Mucosa of rectum (tissue), 2 donors: Measurements from ENCODE around the gene ACTN3.
"Not testable (repeated sequence)": the region's sequence is repeated elsewhere in the genome, so short reads cannot be mapped to it uniquely, and the experiment has no call there.

ENCODE experiments used
- H3K27ac ChIP-seq, 2 donors: one replicate each; pipeline ENCODE4 v1.7.0; 2013; ENCODE audit warnings: inconsistent platforms in 2 of 2, low read depth in 2 of 2, low read length in 2 of 2
- H3K27me3 ChIP-seq, 2 donors: one replicate each; pipeline ENCODE4 v1.7.0; 2013; ENCODE audit warnings: low read length in 2 of 2; ENCODE audit not compliant: control insufficient read depth in 2 of 2, insufficient read depth in 2 of 2
- H3K36me3 ChIP-seq, 2 donors: one replicate each; pipeline ENCODE4 v1.7.0; 2013; ENCODE audit warnings: low read length in 2 of 2; ENCODE audit not compliant: control insufficient read depth in 2 of 2, insufficient read depth in 2 of 2
- H3K4me1 ChIP-seq, 2 donors: one replicate each; pipeline ENCODE4 v1.7.0; 2013; ENCODE audit warnings: low read length in 2 of 2, mild to moderate bottlenecking in 1 of 2; ENCODE audit not compliant: control insufficient read depth in 2 of 2, insufficient read depth in 2 of 2
- H3K4me3 ChIP-seq, 2 donors: one replicate each; pipeline ENCODE4 v1.7.0; 2013; ENCODE audit warnings: low read length in 2 of 2
- H3K9ac ChIP-seq, 2 donors: one replicate each; pipeline ENCODE4 v1.7.0; 2013; ENCODE audit warnings: low read length in 2 of 2, low read depth in 1 of 2, mild to moderate bottlenecking in 1 of 2
- H3K9me3 ChIP-seq, 2 donors: one replicate each; pipeline ENCODE4 v1.7.0; 2013; ENCODE audit warnings: low read length in 2 of 2; ENCODE audit not compliant: control insufficient read depth in 2 of 2
- donor health status: healthy.
- donor health status: Normal muscosa, but diverticular disease.

Gene ACTN3

GRCh38 chr11:66543263-66544107, 3.2 kb upstream of the ACTN3 start:
- Histone ChIP-seq H3K27me3 (no peaks in the 10 kb centered on the region), H3K4me1 (peaks cover 5 to 9% of the 10 kb centered on the region in 2 donors), H3K36me3 (peaks cover 12 to 15% of the 10 kb centered on the region in 2 donors), H3K4me3 (no peak overlapping the region), H3K9ac (no peak overlapping the region), H3K27ac (peak overlapping the region in 1 of 2 donors; percentile 23), H3K9me3 (no peaks in the 10 kb centered on the region)

GRCh38 chr11:66544952-66545351, 1.8 kb upstream of the ACTN3 start:
- H3K4me1 ChIP-seq, H3K27me3 ChIP-seq, H3K27ac ChIP-seq, H3K9me3 ChIP-seq: not testable (repeated sequence)
- peak overlapping the region; percentile 79 to 87 for H3K4me3 ChIP-seq
- peaks cover 5 to 12% of the 10 kb centered on the region in 2 donors for H3K36me3 ChIP-seq
- peak overlapping the region; percentile 72 to 85 for H3K9ac ChIP-seq

GRCh38 chr11:66545701-66546367, 869 bp upstream of the ACTN3 start, which contains the start of gene ZDHHC24:
TSS of gene ZDHHC24 (minus strand) at chr11:66546048. CDS start at chr11:66546003, 45 bp downstream.
- H3K9me3 ChIP-seq = no peaks in the 10 kb centered on the region
- H3K4me1 ChIP-seq = peaks cover 5 to 9% of the 10 kb centered on the region in 2 donors
- H3K4me3 ChIP-seq = peak within 1 kb of the TSS; percentile 79 to 87
- H3K27ac ChIP-seq = peak within 1 kb of the TSS; percentile 49 to 74
- peak within 1 kb of the TSS; percentile 72 to 85 for H3K9ac ChIP-seq
- no peaks in the 10 kb centered on the region for H3K27me3 ChIP-seq
- H3K36me3 ChIP-seq = peaks cover under 1 to 12% of the 10 kb centered on the region in 2 donors

- H3K9me3 ChIP-seq = no peaks in the 10 kb centered on the region
- H3K27ac ChIP-seq = no peak overlapping the region
- peaks cover 0 to 5% of the 10 kb centered on the region in 2 donors for H3K36me3 ChIP-seq
- peaks cover 5 to 9% of the 10 kb centered on the region in 2 donors for H3K4me1 ChIP-seq
- no peaks in the 10 kb centered on the region for H3K27me3 ChIP-seq
- no peak overlapping the region for H3K4me3 ChIP-seq
- no peak overlapping the region for H3K9ac ChIP-seq
Measured at GRCh38 chr11:66546966-66547661, 411 bp downstream of the ACTN3 start.

GRCh38 chr11:66547662-66548009, 933 bp downstream of the ACTN3 start:
- H3K4me3 ChIP-seq = no peak overlapping the region
- peaks cover 5 to 9% of the 10 kb centered on the region in 2 donors for H3K4me1 ChIP-seq
- no peaks in the 10 kb centered on the region for H3K27me3 ChIP-seq
- H3K27ac ChIP-seq = no peak overlapping the region
- H3K36me3 ChIP-seq = peaks cover 0 to 2% of the 10 kb centered on the region in 2 donors
- no peaks in the 10 kb centered on the region for H3K9me3 ChIP-seq
- no peak overlapping the region for H3K9ac ChIP-seq

- no peak overlapping the region for H3K4me3 ChIP-seq
- H3K9me3 ChIP-seq = no peaks in the 10 kb centered on the region
- H3K27me3 ChIP-seq = no peaks in the 10 kb centered on the region
- no peak overlapping the region for H3K27ac ChIP-seq
- no peak overlapping the region for H3K9ac ChIP-seq
- peaks cover 0 to under 1% of the 10 kb centered on the region in 2 donors for H3K36me3 ChIP-seq
- H3K4me1 ChIP-seq = peaks cover 5 to 9% of the 10 kb centered on the region in 2 donors
Measured at GRCh38 chr11:66548041-66548440, 1.3 kb downstream of the ACTN3 start.

GRCh38 chr11:66548774-66549630, 2.3 kb downstream of the ACTN3 start:
- no peaks in the 10 kb centered on the region for H3K36me3 ChIP-seq
- H3K9ac ChIP-seq = no peak overlapping the region
- H3K27ac ChIP-seq = no peak overlapping the region
- H3K4me1 ChIP-seq = peaks cover 5 to 8% of the 10 kb centered on the region in 2 donors
- no peak overlapping the region for H3K4me3 ChIP-seq
- H3K27me3 ChIP-seq = no peaks in the 10 kb centered on the region
- no peaks in the 10 kb centered on the region for H3K9me3 ChIP-seq

- no peak overlapping the region for H3K4me3 ChIP-seq
- H3K27ac ChIP-seq = no peak overlapping the region
- H3K27me3 ChIP-seq = no peaks in the 10 kb centered on the region
- H3K36me3 ChIP-seq = no peaks in the 10 kb centered on the region
- H3K9ac ChIP-seq = no peak overlapping the region
- H3K9me3 ChIP-seq = no peaks in the 10 kb centered on the region
- peaks cover 4 to 5% of the 10 kb centered on the region in 2 donors for H3K4me1 ChIP-seq
Measured at GRCh38 chr11:66549696-66550095, 3.0 kb downstream of the ACTN3 start.

- Histone ChIP-seq H3K4me3 (no peak overlapping the region), H3K4me1 (peaks cover 0 to 4% of the 10 kb centered on the region in 2 donors), H3K27me3 (no peaks in the 10 kb centered on the region), H3K27ac (no peak overlapping the region), H3K9me3 (no peaks in the 10 kb centered on the region), H3K36me3 (no peaks in the 10 kb centered on the region), H3K9ac (no peak overlapping the region)
Measured at GRCh38 chr11:66550887-66551286, 4.2 kb downstream of the ACTN3 start.
